ENCODE results near the gene MALRD1.

Gene MALRD1

DNA sequence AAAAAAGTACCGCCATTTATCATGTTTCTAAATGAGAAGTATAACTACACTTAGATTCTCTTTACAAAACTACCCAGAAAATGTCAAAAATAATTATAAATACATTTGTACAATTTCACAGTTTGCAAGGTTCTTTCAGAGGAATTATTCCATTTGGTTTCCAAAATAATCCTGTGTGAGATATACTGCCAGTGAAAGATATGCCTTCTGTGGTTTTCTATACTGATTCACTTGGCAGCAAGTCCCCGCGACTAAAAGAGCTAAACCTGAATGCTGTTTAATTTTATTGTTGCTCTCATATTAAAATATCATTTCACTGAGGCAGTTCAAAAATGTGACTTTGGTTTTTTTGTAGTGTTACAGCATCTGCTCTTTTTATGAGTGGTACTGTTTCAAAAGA, 402.8 kb downstream of the MALRD1 start:
- TF ChIP-seq, protein P1, sequence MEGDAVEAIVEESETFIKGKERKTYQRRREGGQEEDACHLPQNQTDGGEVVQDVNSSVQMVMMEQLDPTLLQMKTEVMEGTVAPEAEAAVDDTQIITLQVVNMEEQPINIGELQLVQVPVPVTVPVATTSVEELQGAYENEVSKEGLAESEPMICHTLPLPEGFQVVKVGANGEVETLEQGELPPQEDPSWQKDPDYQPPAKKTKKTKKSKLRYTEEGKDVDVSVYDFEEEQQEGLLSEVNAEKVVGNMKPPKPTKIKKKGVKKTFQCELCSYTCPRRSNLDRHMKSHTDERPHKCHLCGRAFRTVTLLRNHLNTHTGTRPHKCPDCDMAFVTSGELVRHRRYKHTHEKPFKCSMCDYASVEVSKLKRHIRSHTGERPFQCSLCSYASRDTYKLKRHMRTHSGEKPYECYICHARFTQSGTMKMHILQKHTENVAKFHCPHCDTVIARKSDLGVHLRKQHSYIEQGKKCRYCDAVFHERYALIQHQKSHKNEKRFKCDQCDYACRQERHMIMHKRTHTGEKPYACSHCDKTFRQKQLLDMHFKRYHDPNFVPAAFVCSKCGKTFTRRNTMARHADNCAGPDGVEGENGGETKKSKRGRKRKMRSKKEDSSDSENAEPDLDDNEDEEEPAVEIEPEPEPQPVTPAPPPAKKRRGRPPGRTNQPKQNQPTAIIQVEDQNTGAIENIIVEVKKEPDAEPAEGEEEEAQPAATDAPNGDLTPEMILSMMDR (IDR thresholded peaks at IDR 0.05; ENCODE audit: low read depth, low read length), result no peak
- Histone ChIP-seq H3K27me3 (ENCODE audit: insufficient read depth, low read depth, severe bottlenecking) (no peaks in the 10 kb centered on the region), H3K9me3 (ENCODE audit: severe bottlenecking) (no peaks in the 10 kb centered on the region), H3K36me3 (no peaks in the 10 kb centered on the region), H3K27ac (no peak overlapping the region), H3K4me3 (ENCODE audit: low read depth, low read length) (no peak overlapping the region)
- no peak for DNase-seq

DNA sequence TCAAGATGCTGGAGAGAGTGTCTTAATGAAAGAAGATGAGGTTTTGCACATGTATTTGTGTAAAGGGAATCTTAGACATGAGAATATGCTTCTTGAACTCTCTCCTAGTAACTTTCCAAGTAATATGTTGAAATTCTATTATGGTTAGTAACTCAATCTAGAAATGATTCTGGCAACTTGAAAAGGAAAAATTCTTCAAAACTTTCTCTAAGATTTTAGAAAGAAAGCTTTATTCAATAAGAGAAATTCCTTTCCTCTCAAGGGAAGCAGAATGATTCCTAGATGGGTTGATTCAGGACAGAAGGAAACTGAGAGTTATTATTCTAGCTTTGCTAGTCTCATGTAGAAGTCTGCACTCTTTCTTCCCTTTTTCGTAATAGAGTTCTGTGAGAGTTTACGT, 403.3 kb downstream of the MALRD1 start:
- Histone ChIP-seq H3K4me3 (ENCODE audit: low read depth, low read length) (no peak overlapping the region), H3K9me3 (ENCODE audit: severe bottlenecking) (no peaks in the 10 kb centered on the region), H3K27ac (no peak overlapping the region), H3K36me3 (no peaks in the 10 kb centered on the region), H3K27me3 (ENCODE audit: insufficient read depth, low read depth, severe bottlenecking) (no peaks in the 10 kb centered on the region)
- TF ChIP-seq, protein P1 (IDR thresholded peaks at IDR 0.05; ENCODE audit: low read depth, low read length), result no peak
- no peak for DNase-seq

DNA sequence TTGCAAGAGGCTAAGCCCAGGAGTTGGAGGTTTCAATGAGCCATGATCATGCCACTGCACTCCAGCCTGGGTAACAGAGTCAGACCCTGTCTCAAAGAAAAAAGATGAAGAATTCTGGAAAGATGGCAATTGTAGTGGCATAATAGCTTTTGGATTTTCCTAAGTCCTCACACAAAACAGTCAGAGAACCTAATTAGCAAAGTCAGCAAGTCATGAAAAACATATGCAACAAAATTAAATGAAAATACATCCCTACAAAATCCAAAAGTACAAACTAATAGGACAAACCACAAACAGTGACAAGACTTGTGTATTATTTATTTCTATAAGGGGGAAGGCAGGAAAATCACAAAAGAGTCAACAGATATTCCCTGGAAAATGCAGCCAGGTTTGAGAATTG, 405.4 kb downstream of the MALRD1 start:
- no peak for DNase-seq
- Histone ChIP-seq H3K9me3 (ENCODE audit: severe bottlenecking) (no peaks in the 10 kb centered on the region), H3K4me3 (ENCODE audit: low read depth, low read length) (no peak overlapping the region), H3K27ac (no peak overlapping the region), H3K27me3 (ENCODE audit: insufficient read depth, low read depth, severe bottlenecking) (no peaks in the 10 kb centered on the region), H3K36me3 (no peaks in the 10 kb centered on the region)
- TF ChIP-seq, protein P1 (IDR thresholded peaks at IDR 0.05; ENCODE audit: low read depth, low read length), result no peak

DNA sequence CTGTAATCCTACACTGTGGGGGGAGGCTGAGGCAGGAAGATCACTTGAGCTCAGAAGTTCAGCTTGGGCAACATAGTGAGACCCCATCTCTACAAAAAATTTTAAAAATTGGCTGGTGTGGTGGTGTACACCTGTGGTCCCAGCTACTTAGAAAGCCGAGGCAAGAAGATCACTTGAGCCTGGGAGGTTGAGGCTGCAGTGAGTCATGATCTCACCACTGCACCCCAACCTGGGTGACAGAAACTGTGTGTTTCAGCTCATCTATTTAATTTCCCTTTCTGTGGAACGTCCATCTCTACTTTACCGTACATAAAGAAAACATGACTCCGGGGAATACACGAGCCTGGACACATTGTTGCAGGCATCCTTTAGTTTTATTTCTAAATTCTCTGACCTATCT, 413.0 kb downstream of the MALRD1 start:
- H3K27me3 ChIP-seq (ENCODE audit: insufficient read depth, low read depth, severe bottlenecking), result no peaks in the 10 kb centered on the region
- TF ChIP-seq, protein P1 (IDR thresholded peaks at IDR 0.05; ENCODE audit: low read depth, low read length), result no peak

DNA sequence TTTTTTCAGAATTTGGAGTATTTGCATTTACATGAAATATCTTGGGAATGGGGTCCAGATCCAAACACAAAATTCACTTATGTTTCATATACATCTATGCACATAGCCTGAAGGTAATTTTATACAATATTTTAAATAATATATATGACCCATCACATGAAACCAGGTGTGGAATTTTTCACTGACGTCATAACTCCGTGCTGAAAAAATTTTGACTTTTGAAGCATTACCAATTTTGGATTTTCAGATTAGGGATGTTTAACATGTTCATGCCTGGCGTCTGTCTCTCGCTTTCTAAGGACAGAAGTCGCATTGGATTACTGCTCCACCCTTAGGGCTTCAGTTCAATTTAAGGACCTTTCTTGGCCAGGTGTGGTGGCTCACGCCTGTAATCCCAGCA, 418.1 kb downstream of the MALRD1 start:
- Histone ChIP-seq H3K4me3 (ENCODE audit: low read depth, low read length) (no peak overlapping the region), H3K36me3 (no peaks in the 10 kb centered on the region), H3K27me3 (ENCODE audit: insufficient read depth, low read depth, severe bottlenecking) (no peaks in the 10 kb centered on the region), H3K9me3 (ENCODE audit: severe bottlenecking) (no peaks in the 10 kb centered on the region), H3K27ac (no peak overlapping the region)
- TF ChIP-seq, protein P1 (IDR thresholded peaks at IDR 0.05; ENCODE audit: low read depth, low read length), result no peak
- no peak for DNase-seq

More for the DNA sequence above, 413.0 kb downstream of the MALRD1 start:
- no peaks in the 10 kb centered on the region for H3K36me3 ChIP-seq
- no peak for DNase-seq
- H3K27ac ChIP-seq, result no peak overlapping the region
- no peak overlapping the region for H3K4me3 ChIP-seq (ENCODE audit: low read depth, low read length)
- H3K9me3 ChIP-seq (ENCODE audit: severe bottlenecking), result no peaks in the 10 kb centered on the region

DNA sequence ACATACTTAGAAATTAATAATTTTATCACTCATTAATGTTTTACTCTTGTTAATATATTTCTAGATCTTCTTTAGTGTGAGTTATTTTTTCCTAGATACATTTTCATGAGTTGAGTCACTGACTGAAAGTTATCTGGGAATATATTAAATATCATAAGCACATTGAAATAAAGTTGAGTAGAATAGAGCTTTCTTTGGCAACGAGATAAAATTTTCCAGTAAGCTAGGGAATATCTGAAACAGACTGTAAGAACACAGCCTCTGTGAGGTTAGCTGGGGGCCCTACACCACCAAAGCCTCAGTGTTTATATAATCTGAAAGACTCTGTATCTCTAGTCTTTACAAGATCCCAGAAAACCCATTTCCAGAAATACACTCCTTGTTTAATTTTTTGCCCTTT, 419.8 kb downstream of the MALRD1 start:
- DNase-seq, result no peak
- Histone ChIP-seq H3K4me3 (ENCODE audit: low read depth, low read length) (no peak overlapping the region), H3K27me3 (ENCODE audit: insufficient read depth, low read depth, severe bottlenecking) (no peaks in the 10 kb centered on the region), H3K27ac (no peak overlapping the region), H3K36me3 (no peaks in the 10 kb centered on the region), H3K9me3 (ENCODE audit: severe bottlenecking) (no peaks in the 10 kb centered on the region)
- TF ChIP-seq, protein P1 (IDR thresholded peaks at IDR 0.05; ENCODE audit: low read depth, low read length), result no peak

All from WERI-Rb-1 (cell line).